Measurements from ENCODE around the gene TNRC6C.
A peak's percentile ranks its signal among the peaks of the same experiment; 100 is the strongest.

TNRC6C gene

DNA sequence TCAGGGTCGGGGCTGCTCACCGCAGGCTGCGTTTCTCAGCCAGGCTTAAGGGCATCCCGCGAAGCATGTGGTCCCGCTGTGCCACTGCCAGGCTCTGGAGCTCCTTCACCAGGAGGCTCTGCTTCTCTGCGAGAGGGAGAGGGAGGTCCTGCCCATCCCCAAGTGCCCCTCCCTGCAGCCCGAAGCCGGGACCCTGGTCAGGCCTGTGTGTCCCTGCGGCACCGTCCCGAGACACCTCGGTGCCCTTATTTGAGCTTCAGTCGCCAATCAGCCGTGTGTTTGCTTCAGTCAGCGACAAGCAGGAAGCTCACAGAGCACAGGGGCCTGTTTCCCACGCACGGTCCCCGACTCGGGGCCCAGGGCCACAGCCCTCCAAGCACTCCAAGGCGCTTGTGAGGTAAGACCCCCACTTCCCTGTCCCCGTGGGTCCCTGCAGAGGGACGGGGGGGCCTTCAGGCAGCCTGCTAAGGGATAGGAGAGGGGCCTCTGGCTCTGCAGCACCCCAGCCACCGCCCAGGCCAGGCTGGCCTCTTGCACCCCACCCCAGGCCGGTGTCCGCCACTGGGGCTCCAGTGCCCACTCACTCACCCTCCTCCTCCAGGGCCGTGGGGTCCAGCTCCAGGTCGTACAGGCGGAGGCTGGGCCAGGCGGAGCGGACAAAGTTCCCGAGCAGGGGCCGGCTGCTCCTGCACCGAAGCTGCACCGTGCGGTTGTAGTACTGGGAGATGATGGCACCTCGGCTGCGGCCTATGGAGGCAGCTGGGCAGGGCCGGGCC, 166.8 kb downstream of the TNRC6C start:
- Histone ChIP-seq H2BK5ac (ENCODE audit: low read length) (peak overlapping the region; percentile 90), H3K4me3 (ENCODE audit: low read length in 2 of 2) (no peak overlapping the region), H3K79me1 (ENCODE audit: low read depth, low read length) (peaks cover 7% of the 10 kb centered on the region), H3K4me2 (ENCODE audit: insufficient read depth, low read length, poor library complexity, severe bottlenecking) (no peak overlapping the region), H3K23ac (ENCODE audit: low read depth, low read length, poor library complexity) (peak overlapping the region; percentile 73), H3K14ac (ENCODE audit: low read length) (no peak overlapping the region), H2BK120ac (ENCODE audit: low read depth, low read length) (no peak overlapping the region), H3K27me3 (ENCODE audit: control insufficient read depth in 3 of 3, insufficient read depth in 3 of 3, low read depth in 1 of 3, low read length in 3 of 3) (peaks cover 0 to 18% (median 0%) of the 10 kb centered on the region in 3 experiments), H4K8ac (ENCODE audit: low read depth, low read length) (no peak overlapping the region), H3K9me3 (replicated peaks in 1 of 2; ENCODE audit: control insufficient read depth in 2 of 2, insufficient read depth in 1 of 2, low read depth in 1 of 2, low read length in 2 of 2) (no peaks in the 10 kb centered on the region), H2BK15ac (ENCODE audit: low read length) (peak overlapping the region; percentile 75), H2BK12ac (ENCODE audit: low read length) (no peak overlapping the region), H3K4ac (ENCODE audit: low read length) (no peak overlapping the region), H4K91ac (ENCODE audit: low read depth, low read length, poor library complexity) (no peak overlapping the region), H3K9ac (ENCODE audit: low read depth, low read length, poor library complexity) (peak overlapping the region; percentile 60), H2AK5ac (ENCODE audit: low read depth, low read length) (peak overlapping the region; percentile 28), H3K36me3 (replicated peaks in 1 of 2; ENCODE audit: control insufficient read depth in 2 of 2, insufficient read depth in 2 of 2, low read length in 2 of 2) (peaks cover 0 to 6% of the 10 kb centered on the region in 2 donors), H3K27ac (replicated peaks; ENCODE audit: low read length) (no peak overlapping the region), H2AFZ (ENCODE audit: low read length) (no peak overlapping the region), H3K4me1 (ENCODE audit: control insufficient read depth in 2 of 2, insufficient read depth in 1 of 2, low read depth in 1 of 2, low read length in 2 of 2) (peaks cover 15 to 23% of the 10 kb centered on the region in 2 donors), H3K18ac (ENCODE audit: low read length) (peak overlapping the region; percentile 48)
- no CpG with 5 or more reads among the region's 39 CpGs for WGBS, 2 donors (ENCODE audit: extremely low coverage in 2 of 2, insufficient read length in 2 of 2, insufficient replicate concordance in 1 of 2)
- no peak for DNase-seq (ENCODE audit: low spot score)

DNA sequence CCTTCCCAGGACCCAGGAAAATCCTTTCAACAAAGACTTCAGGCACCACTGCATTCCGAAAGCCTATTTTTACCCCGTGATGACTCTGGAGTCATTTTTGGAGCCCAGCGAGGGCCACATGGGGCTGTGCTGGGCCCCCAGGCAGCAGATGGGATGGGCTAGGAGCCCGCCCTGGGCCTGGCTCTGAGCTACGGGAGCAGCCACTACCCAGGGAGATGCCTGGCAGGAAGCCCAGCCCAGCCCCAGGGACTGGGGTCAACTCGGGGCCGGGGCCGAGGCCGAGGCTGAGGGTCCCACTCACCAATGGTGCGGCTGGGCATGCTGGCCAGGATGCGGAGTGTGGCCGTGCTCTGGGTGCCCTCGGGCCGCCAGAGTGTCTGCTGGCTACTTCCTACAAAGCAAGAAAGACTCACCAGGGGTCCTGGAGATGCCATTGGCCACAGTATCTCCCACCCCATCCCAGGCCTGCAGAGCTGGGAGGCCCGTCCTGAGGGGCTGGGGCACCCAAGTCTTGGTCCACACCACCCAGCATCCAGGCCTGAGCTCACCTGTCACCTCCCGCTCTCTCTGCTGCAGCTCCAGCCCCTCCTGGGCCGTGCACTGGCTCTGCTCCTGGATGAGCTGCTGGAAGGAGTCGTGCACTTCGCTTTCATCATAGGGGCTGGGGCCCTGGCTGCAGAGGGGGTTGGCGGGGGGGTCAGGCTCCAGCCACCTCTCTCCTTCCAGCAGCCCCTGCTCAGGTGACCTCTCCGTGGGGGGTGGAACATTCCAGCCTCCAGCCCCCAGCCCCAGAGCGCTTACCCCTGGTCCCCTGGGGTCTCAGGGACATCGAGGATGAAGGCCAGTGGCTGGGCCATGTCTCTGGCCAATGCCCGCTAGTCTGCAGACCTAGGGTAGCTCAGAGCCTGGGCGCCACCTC, 167.7 kb downstream of the TNRC6C start:
- H2BK5ac ChIP-seq (ENCODE audit: low read length) = peak overlapping the region; percentile 90
- no peak for DNase-seq (ENCODE audit: low spot score)
- no peak overlapping the region for H2BK120ac ChIP-seq (ENCODE audit: low read depth, low read length)
- no peak overlapping the region for H2AFZ ChIP-seq (ENCODE audit: low read length)
- H2BK12ac ChIP-seq (ENCODE audit: low read length) = peak overlapping the region; percentile 22
- no peak overlapping the region for H4K8ac ChIP-seq (ENCODE audit: low read depth, low read length)
- peak overlapping the region; percentile 98 for H2AK5ac ChIP-seq (ENCODE audit: low read depth, low read length)
- no peak overlapping the region for H4K91ac ChIP-seq (ENCODE audit: low read depth, low read length, poor library complexity)
- no peak overlapping the region for H3K4me3 ChIP-seq (ENCODE audit: low read length in 2 of 2)
- peaks cover 0 to 6% of the 10 kb centered on the region in 2 donors for H3K36me3 ChIP-seq (replicated peaks in 1 of 2; ENCODE audit: control insufficient read depth in 2 of 2, insufficient read depth in 2 of 2, low read length in 2 of 2)
- H3K14ac ChIP-seq (ENCODE audit: low read length) = peak overlapping the region; percentile 71
- H3K4me1 ChIP-seq (ENCODE audit: control insufficient read depth in 2 of 2, insufficient read depth in 1 of 2, low read depth in 1 of 2, low read length in 2 of 2) = peaks cover 15 to 28% of the 10 kb centered on the region in 2 donors
- no peak overlapping the region for H3K4ac ChIP-seq (ENCODE audit: low read length)
- H3K23ac ChIP-seq (ENCODE audit: low read depth, low read length, poor library complexity) = peak overlapping the region; percentile 91
- H2BK15ac ChIP-seq (ENCODE audit: low read length) = no peak overlapping the region
- no peaks in the 10 kb centered on the region for H3K9me3 ChIP-seq (replicated peaks in 1 of 2; ENCODE audit: control insufficient read depth in 2 of 2, insufficient read depth in 1 of 2, low read depth in 1 of 2, low read length in 2 of 2)
- no CpG with 5 or more reads among the region's 25 CpGs for WGBS, 2 donors (ENCODE audit: extremely low coverage in 2 of 2, insufficient read length in 2 of 2, insufficient replicate concordance in 1 of 2)
- H3K27me3 ChIP-seq (ENCODE audit: control insufficient read depth in 3 of 3, insufficient read depth in 3 of 3, low read depth in 1 of 3, low read length in 3 of 3) = peaks cover 0 to 27% (median 0%) of the 10 kb centered on the region in 3 experiments
- H3K27ac ChIP-seq (replicated peaks; ENCODE audit: low read length) = no peak overlapping the region
- no peak overlapping the region for H3K4me2 ChIP-seq (ENCODE audit: insufficient read depth, low read length, poor library complexity, severe bottlenecking)
- H3K18ac ChIP-seq (ENCODE audit: low read length) = no peak overlapping the region
- no peak overlapping the region for H3K9ac ChIP-seq (ENCODE audit: low read depth, low read length, poor library complexity)
- peaks cover 7% of the 10 kb centered on the region for H3K79me1 ChIP-seq (ENCODE audit: low read depth, low read length)

DNA sequence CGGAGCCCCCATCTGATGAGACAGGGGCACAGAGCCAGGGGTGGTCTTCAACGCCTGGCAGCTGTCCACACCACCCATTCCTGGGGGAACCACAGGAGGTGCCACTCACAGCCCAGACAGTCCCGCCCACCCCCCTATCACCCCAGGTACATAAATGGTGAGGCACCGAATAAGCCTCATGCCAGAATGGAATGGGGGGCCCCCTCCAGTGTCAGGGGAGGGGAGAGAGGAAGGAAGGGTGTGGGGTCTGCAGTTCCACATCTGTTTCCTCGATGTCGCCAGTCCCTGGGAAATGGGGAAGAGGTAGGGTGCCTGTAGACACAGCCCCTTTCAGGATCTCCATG, 168.4 kb downstream of the TNRC6C start:
- Histone ChIP-seq H2BK5ac (ENCODE audit: low read length) (no peak overlapping the region), H4K8ac (ENCODE audit: low read depth, low read length) (no peak overlapping the region), H3K4me2 (ENCODE audit: insufficient read depth, low read length, poor library complexity, severe bottlenecking) (peak overlapping the region; percentile 94), H3K79me1 (ENCODE audit: low read depth, low read length) (peaks cover 10% of the 10 kb centered on the region), H3K18ac (ENCODE audit: low read length) (no peak overlapping the region), H2BK12ac (ENCODE audit: low read length) (no peak overlapping the region), H3K27me3 (ENCODE audit: control insufficient read depth in 3 of 3, insufficient read depth in 3 of 3, low read depth in 1 of 3, low read length in 3 of 3) (peaks cover 0 to 33% (median 0%) of the 10 kb centered on the region in 3 experiments), H2AFZ (ENCODE audit: low read length) (no peak overlapping the region), H4K91ac (ENCODE audit: low read depth, low read length, poor library complexity) (no peak overlapping the region), H3K4me3 (ENCODE audit: low read length in 2 of 2) (no peak overlapping the region), H3K9ac (ENCODE audit: low read depth, low read length, poor library complexity) (no peak overlapping the region), H3K4me1 (ENCODE audit: control insufficient read depth in 2 of 2, insufficient read depth in 1 of 2, low read depth in 1 of 2, low read length in 2 of 2) (peaks cover 15 to 28% of the 10 kb centered on the region in 2 donors), H3K36me3 (replicated peaks in 1 of 2; ENCODE audit: control insufficient read depth in 2 of 2, insufficient read depth in 2 of 2, low read length in 2 of 2) (peaks cover 0 to 6% of the 10 kb centered on the region in 2 donors), H2BK120ac (ENCODE audit: low read depth, low read length) (no peak overlapping the region), H3K23ac (ENCODE audit: low read depth, low read length, poor library complexity) (no peak overlapping the region), H2AK5ac (ENCODE audit: low read depth, low read length) (peak overlapping the region; percentile 81), H3K4ac (ENCODE audit: low read length) (no peak overlapping the region), H3K9me3 (replicated peaks in 1 of 2; ENCODE audit: control insufficient read depth in 2 of 2, insufficient read depth in 1 of 2, low read depth in 1 of 2, low read length in 2 of 2) (no peaks in the 10 kb centered on the region), H3K14ac (ENCODE audit: low read length) (no peak overlapping the region), H3K27ac (replicated peaks; ENCODE audit: low read length) (no peak overlapping the region), H2BK15ac (ENCODE audit: low read length) (no peak overlapping the region)
- WGBS, 2 donors (ENCODE audit: extremely low coverage in 2 of 2, insufficient read length in 2 of 2, insufficient replicate concordance in 1 of 2) = no CpG with 5 or more reads among the region's 6 CpGs
- DNase-seq (ENCODE audit: low spot score) = no peak

All from neuronal stem cell (in vitro differentiated cells).